Measurements from ENCODE around the gene LRMDA.

- TF ChIP-seq CTCF (IDR thresholded peaks at IDR 0.05) (peak in 1 of 7 experiments; percentile 7), POLR2A (IDR thresholded peaks at IDR 0.05) (peak in 2 of 3 donors; percentile 18 to 38)
These were observed 28.8 kb upstream of the LRMDA start for GRCh38 chr10:75402486-75403143.

Data from body of pancreas (tissue), 4 donors.